Osteoblast (primary cell): Measurements from ENCODE around the gene KIF24. TPM values are rescaled to one million over a fixed set of nuclear protein-coding genes. Genes with fewer than 3 reads are reported as not detected.
A peak's percentile ranks its signal among the peaks of the same experiment; 100 is the strongest.

Experiments
- DNase-seq: peaks from one replicate; pipeline ENCODE4 v3.0.0; 2011; ENCODE audit warnings: low spot score, mixed read lengths; ENCODE audit not compliant: insufficient read length; ENCODE audit errors: missing footprints
- H2AFZ ChIP-seq: 2 replicates; pipeline ENCODE4 v1.6.0; 2011; ENCODE audit warnings: mild to moderate bottlenecking, low read length
- H3K27ac ChIP-seq: 2 replicates; pipeline ENCODE4 v1.5.1; 2011; ENCODE audit warnings: mild to moderate bottlenecking, low read depth, low read length, moderate library complexity
- H3K27me3 ChIP-seq: 2 replicates; pipeline ENCODE4 v1.6.0; 2012; ENCODE audit warnings: mild to moderate bottlenecking, control low read depth, inconsistent platforms, low read length, moderate library complexity; ENCODE audit not compliant: insufficient read depth
- H3K36me3 ChIP-seq: 2 replicates; pipeline ENCODE4 v1.5.1; 2011; ENCODE audit warnings: mild to moderate bottlenecking, low read length, control low read depth, moderate library complexity; ENCODE audit not compliant: insufficient read depth
- H3K4me1 ChIP-seq: 2 replicates; pipeline ENCODE4 v1.5.1; 2011; ENCODE audit warnings: mild to moderate bottlenecking, low read length, control low read depth, moderate library complexity; ENCODE audit not compliant: insufficient read depth
- H3K4me2 ChIP-seq: 2 replicates; pipeline ENCODE4 v1.6.0; 2011; ENCODE audit warnings: mild to moderate bottlenecking, low read length; ENCODE audit not compliant: insufficient read depth
- H3K4me3 ChIP-seq: fragments of 200-600 bp; sonication (generic); 3 replicates; pipeline ENCODE4 v1.5.1; 2012; ENCODE audit warnings: mild to moderate bottlenecking, low read length, inconsistent platforms; ENCODE audit not compliant: insufficient read depth
- H3K79me2 ChIP-seq: 2 replicates; pipeline ENCODE4 v1.6.0; 2012; ENCODE audit warnings: mild to moderate bottlenecking, low read length, control low read depth, inconsistent platforms; ENCODE audit not compliant: insufficient read depth
- H3K9me3 ChIP-seq: 2 replicates; pipeline ENCODE4 v1.5.1; 2011; ENCODE audit warnings: low read depth, low read length, control low read depth
- H4K20me1 ChIP-seq: 2 replicates; pipeline ENCODE4 v1.6.0; 2012; ENCODE audit warnings: mild to moderate bottlenecking, low read length, control low read depth; ENCODE audit not compliant: insufficient read depth
- total RNA-seq: library from RNA; depleted of rRNA; stranded (reverse); fragments of >200 nt; gene quantifications from 2 replicates; pipeline ENCODE4 v1.2.3, GENCODE V29; 2012
- TF ChIP-seq, protein P1 (sequence below): IDR thresholded peaks from 2 replicates; pipeline ENCODE4 v1.5.1; 2011; ENCODE audit warnings: mild to moderate bottlenecking, low read depth, low read length, moderate library complexity; ENCODE audit errors: extremely low read depth

The KIF24 gene
- total RNA-seq, 1 donor, result 1.8 TPM

DNA sequence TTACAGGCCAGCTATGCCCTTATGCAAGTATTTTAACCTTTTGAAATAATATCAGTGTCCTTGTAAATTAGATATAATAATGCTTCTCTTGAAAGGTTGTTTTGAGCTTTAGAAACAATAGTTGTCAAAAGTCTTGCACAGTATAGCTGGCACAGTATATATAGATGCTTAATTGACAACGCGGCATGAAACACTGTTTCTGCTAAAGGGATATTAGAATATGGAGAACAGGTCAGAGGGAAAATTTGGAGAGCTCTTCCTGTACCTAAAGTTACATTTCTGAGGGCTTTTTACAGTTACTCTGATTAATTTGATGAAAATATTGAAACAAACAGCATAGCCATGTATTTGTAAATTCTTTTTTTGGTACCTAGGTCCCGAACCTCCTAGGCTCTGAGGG lies 4.8 kb upstream of the KIF24 start:
- Histone ChIP-seq H3K4me2 (no peak overlapping the region), H3K36me3 (peaks cover 9% of the 10 kb centered on the region), H3K79me2 (peaks cover 57% of the 10 kb centered on the region), H2AFZ (no peak overlapping the region), H4K20me1 (peaks cover 24% of the 10 kb centered on the region), H3K4me1 (no peaks in the 10 kb centered on the region), H3K27me3 (no peaks in the 10 kb centered on the region), H3K27ac (no peak overlapping the region), H3K9me3 (no peaks in the 10 kb centered on the region), H3K4me3 (no peak overlapping the region)
- TF ChIP-seq, protein P1, sequence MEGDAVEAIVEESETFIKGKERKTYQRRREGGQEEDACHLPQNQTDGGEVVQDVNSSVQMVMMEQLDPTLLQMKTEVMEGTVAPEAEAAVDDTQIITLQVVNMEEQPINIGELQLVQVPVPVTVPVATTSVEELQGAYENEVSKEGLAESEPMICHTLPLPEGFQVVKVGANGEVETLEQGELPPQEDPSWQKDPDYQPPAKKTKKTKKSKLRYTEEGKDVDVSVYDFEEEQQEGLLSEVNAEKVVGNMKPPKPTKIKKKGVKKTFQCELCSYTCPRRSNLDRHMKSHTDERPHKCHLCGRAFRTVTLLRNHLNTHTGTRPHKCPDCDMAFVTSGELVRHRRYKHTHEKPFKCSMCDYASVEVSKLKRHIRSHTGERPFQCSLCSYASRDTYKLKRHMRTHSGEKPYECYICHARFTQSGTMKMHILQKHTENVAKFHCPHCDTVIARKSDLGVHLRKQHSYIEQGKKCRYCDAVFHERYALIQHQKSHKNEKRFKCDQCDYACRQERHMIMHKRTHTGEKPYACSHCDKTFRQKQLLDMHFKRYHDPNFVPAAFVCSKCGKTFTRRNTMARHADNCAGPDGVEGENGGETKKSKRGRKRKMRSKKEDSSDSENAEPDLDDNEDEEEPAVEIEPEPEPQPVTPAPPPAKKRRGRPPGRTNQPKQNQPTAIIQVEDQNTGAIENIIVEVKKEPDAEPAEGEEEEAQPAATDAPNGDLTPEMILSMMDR, result no peak
- DNase-seq, result peak; percentile 25

DNA sequence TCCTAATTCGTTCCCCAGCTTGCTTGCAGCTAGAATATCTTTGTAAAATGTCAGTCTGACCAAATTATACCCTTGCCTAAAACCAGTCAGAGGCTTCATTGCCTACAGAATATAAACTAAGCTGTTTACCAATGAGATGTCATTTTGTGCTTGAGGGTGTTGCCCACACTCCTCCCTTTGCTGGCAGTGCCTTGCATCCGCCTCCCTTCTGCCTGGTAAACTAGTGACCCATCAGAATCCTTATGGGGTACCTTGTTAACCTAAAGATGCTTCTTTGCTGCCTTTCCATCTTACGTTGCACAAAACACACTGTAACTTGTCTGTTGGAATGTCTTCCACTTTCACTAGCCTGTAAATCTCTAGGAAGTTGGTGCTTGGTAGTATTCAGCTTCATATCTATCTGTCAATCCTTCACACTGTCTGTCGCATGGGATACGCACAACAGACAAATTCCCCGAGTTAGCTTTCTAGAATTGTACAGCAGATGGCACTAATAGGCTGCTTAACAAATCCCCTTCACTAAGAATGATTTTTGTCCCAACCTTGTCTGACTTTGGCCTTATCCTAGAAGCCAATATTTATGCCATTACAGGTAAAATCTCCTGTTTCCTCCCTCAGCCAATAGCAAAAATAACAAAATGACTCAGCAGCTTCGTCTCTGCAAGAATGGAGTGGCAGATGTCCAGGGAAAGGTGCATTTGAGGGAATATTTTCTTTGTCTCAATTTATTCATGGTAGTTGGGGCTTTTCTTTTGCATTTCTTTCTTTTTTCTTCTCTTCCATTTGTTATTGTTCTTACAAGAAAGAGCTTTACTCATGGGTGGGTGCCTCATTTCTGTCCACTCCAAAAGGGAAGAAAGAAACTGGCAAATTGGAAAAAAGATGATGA lies 3.3 kb upstream of the KIF24 start:
- no peak overlapping the region for H3K27ac ChIP-seq
- H3K4me1 ChIP-seq, result peaks cover 11% of the 10 kb centered on the region
- H4K20me1 ChIP-seq, result peaks cover 22% of the 10 kb centered on the region
- TF ChIP-seq, protein P1, result peak; percentile 56
- H3K4me2 ChIP-seq, result no peak overlapping the region
- no peak overlapping the region for H3K4me3 ChIP-seq
- H3K36me3 ChIP-seq, result peaks cover 1% of the 10 kb centered on the region
- no peaks in the 10 kb centered on the region for H3K27me3 ChIP-seq
- H3K9me3 ChIP-seq, result no peaks in the 10 kb centered on the region
- DNase-seq, result peak; percentile 84
- peak overlapping the region; percentile 5 for H2AFZ ChIP-seq
- peaks cover 60% of the 10 kb centered on the region for H3K79me2 ChIP-seq

- peaks cover 66% of the 10 kb centered on the region for H3K79me2 ChIP-seq
- DNase-seq, result no peak
- H3K27ac ChIP-seq, result no peak overlapping the region
These were observed 2.1 kb upstream of the KIF24 start for GRCh38 chr9:34331196-34331595.

More at GRCh38 chr9:34331196-34331595, 2.1 kb upstream of the KIF24 start:
- Histone ChIP-seq H3K4me2 (no peak overlapping the region), H3K27me3 (no peaks in the 10 kb centered on the region), H3K4me3 (no peak overlapping the region), H3K36me3 (no peaks in the 10 kb centered on the region), H3K4me1 (peaks cover 15% of the 10 kb centered on the region), H4K20me1 (peaks cover 22% of the 10 kb centered on the region), H3K9me3 (no peaks in the 10 kb centered on the region), H2AFZ (no peak overlapping the region)
- TF ChIP-seq, protein P1, result no peak
